T-helper 17 cell (primary cell): Measurements from ENCODE around the gene TLL2. TPM values are rescaled to one million over a fixed set of nuclear protein-coding genes. Genes with fewer than 3 reads are reported as not detected.

Experiments used
- ATAC-seq: fragments of 150-1000 bp; cut with Tn5 transposase; 2 replicates; pipeline ENCODE4 v1.10.0; 2021; ENCODE audit warnings: mild to moderate bottlenecking, moderate library complexity
- DNase-seq, 3 donors: peaks; one replicate each; pipeline versions ENCODE4 v3.0.0 to v3.0.0-alpha.2; 2020 to 2021
- H3K9me3 ChIP-seq: one replicate; pipeline ENCODE4 v1.7.0; 2013; ENCODE audit warnings: low read length, mild to moderate bottlenecking; ENCODE audit not compliant: control insufficient read depth, poor library complexity, severe bottlenecking
- H3K27ac Mint-ChIP-seq: one replicate; pipeline ENCODE4 v1.8.0; 2022; ENCODE audit warnings: mild to moderate bottlenecking, moderate library complexity, mixed read lengths
- H3K27me3 Mint-ChIP-seq: one replicate; pipeline ENCODE4 v1.8.0; 2022; ENCODE audit warnings: mixed read lengths
- H3K36me3 Mint-ChIP-seq: one replicate; pipeline ENCODE4 v1.8.0; 2022; ENCODE audit warnings: low read depth, mixed read lengths
- H3K4me1 Mint-ChIP-seq: one replicate; pipeline ENCODE4 v1.8.0; 2022; ENCODE audit warnings: mild to moderate bottlenecking, mixed read lengths
- H3K4me3 Mint-ChIP-seq: one replicate; pipeline ENCODE4 v1.8.0; 2022; ENCODE audit warnings: mild to moderate bottlenecking, moderate library complexity, mixed read lengths
- total RNA-seq, 4 donors: library from RNA in 2 of 4; stranded (reverse) in 2 of 4; gene quantifications; one replicate each; pipeline ENCODE4 v1.2.3 and lab custom pipeline; 2022 to 2026

The TLL2 gene
- total RNA-seq, 2 donors from 2014 or later = not detected

DNA sequence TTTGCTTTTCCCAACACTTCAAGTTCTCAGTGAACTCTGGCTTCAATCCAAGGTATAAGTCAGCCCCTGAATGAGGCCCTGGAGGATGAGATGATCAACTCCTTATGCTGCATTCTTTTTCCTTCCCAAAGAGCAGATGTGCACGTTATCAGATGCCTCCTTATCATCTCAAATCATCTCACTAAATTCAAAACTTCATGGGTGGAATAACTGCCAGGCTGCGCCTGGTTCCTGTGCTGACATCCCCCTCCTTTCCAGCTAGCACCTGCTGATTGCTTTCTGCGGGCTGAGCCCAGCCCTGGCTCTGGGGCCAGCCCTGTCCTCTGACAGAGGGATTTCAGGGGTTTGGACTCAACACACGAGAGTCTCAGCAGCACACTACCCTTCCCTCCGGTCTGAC, 44.9 kb downstream of the TLL2 start:
- no peaks in the 10 kb centered on the region for H3K9me3 ChIP-seq
- DNase-seq = no peak
- H3K27me3 Mint-ChIP-seq = peaks cover 62% of the 10 kb centered on the region
- no peak for ATAC-seq
- no peaks in the 10 kb centered on the region for H3K36me3 Mint-ChIP-seq
- no peak overlapping the region for H3K27ac Mint-ChIP-seq
- no peaks in the 10 kb centered on the region for H3K4me1 Mint-ChIP-seq
- no peak overlapping the region for H3K4me3 Mint-ChIP-seq

DNA sequence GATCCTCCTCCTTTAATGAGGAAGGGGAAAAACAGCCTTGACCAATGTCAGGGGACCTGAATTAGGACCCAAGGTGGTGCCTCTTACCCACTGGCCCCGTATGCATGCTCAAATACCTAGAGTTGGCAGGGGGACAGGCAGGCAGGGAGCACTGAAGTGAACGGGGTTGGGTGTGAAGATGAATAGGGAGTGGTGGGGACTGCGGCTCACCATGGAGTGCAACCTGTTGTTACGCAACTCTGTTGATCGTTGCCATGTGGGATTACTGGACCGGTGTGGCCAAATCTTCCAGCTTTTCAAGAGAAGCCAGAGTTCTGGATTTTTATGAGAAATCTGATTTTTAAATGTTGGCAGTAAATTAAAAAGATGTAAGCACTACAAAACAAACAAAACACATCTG, 48.1 kb downstream of the TLL2 start:
- H3K9me3 ChIP-seq = no peaks in the 10 kb centered on the region
- no peak for DNase-seq
- no peak overlapping the region for H3K4me3 Mint-ChIP-seq
- H3K27ac Mint-ChIP-seq = no peak overlapping the region
- H3K36me3 Mint-ChIP-seq = peaks cover 2% of the 10 kb centered on the region
- no peak for ATAC-seq
- H3K4me1 Mint-ChIP-seq = no peaks in the 10 kb centered on the region
- peaks cover 57% of the 10 kb centered on the region for H3K27me3 Mint-ChIP-seq

DNA sequence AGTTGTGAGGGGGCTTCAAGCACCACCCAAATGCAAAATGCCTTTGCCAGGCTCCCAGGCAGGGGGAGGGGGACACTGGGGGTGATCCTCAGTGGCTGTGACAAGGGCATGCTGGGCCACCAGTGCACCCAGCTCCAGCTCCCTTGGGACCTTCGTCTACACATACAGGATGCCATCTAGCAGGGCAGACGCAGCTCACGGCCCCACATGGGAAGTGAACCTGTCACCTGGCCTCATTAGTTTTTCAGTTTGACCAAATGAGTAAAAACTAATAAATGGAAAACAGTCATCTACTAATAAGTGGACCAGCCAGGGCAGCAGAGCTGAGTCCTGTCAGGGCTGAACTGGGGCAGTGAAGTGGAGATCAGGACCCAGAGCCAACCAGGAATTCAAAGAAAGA, 50.2 kb downstream of the TLL2 start:
- H3K27ac Mint-ChIP-seq = no peak overlapping the region
- no peak for DNase-seq
- H3K9me3 ChIP-seq = no peaks in the 10 kb centered on the region
- no peaks in the 10 kb centered on the region for H3K4me1 Mint-ChIP-seq
- ATAC-seq = no peak
- H3K36me3 Mint-ChIP-seq = peaks cover 2% of the 10 kb centered on the region
- H3K27me3 Mint-ChIP-seq = peaks cover 43% of the 10 kb centered on the region
- no peak overlapping the region for H3K4me3 Mint-ChIP-seq

DNA sequence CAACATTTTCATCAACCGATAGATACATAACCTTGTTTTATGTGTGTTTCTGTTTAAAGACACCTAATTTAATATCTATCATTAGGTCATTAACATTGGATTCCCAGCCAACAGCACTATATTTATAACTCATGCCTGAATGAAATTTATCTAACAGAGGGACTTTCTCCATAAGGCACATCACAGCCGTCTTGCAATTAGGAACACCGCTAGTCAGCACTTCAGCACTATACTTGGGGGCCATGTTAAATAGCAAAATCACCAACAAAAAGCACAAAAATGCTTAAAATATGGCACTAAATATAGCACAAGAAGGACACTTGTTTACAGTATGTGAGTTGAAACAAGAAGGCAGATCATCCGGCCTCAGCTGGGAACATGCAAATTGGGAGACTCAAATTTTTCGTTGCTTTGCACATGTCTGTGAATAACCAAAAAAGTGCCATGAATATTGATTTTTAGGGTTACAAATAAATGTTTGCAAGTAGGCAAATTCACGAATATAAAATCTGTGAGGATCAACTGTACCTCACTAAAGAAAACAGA, 51.0 kb downstream of the TLL2 start:
- no peak for DNase-seq
- no peaks in the 10 kb centered on the region for H3K4me1 Mint-ChIP-seq
- H3K9me3 ChIP-seq = no peaks in the 10 kb centered on the region
- H3K27ac Mint-ChIP-seq = no peak overlapping the region
- peaks cover 37% of the 10 kb centered on the region for H3K27me3 Mint-ChIP-seq
- peaks cover 2% of the 10 kb centered on the region for H3K36me3 Mint-ChIP-seq
- no peak for ATAC-seq
- no peak overlapping the region for H3K4me3 Mint-ChIP-seq

DNA sequence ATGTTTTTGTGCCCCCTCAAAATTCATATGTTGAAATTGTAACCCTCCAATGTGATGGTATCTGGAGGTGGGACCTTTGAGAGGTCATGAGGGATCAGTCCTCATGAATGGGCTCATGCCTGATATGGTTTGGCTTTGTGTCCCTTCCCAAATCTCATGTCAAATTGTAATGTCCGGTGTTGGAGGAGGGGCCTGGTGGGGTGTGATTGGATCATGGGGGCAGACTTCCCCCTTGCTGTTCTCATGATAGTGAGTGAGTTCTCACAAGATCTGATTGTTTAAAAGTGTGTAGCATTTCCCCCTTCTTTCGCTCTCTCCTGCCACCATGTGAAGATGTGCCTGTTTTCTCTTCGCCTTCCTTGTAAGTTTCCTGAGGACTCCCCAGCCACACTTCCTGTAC, 53.4 kb downstream of the TLL2 start:
- DNase-seq (no peak), ATAC-seq (no peak)
- Mint-ChIP-seq H3K4me1 (no peaks in the 10 kb centered on the region), H3K36me3 (peaks cover 2% of the 10 kb centered on the region), H3K27me3 (peaks cover 29% of the 10 kb centered on the region), H3K4me3 (no peak overlapping the region), H3K27ac (no peak overlapping the region)
- H3K9me3 ChIP-seq = no peaks in the 10 kb centered on the region

DNA sequence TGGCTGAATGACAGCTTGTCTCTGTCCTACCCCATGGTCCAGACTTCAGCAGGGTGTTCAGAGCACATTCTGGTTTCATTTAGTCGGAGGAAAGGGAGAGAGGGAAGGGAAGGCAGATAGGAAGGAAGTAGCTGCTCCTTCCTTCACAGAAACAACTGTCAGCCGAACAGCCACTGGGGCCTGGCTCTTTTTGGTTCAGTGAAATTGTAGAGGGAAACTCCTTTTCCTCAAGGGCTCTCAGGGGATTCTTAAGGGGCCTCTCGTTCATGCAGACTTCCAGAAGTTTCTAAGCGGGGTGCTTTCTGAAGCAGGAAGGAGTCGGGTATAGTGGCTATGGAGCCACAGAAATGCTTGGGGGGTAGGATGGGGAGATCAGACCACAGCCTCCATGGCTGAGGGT, 56.4 kb downstream of the TLL2 start:
- DNase-seq (no peak), ATAC-seq (no peak)
- no peaks in the 10 kb centered on the region for H3K36me3 Mint-ChIP-seq
- H3K4me1 Mint-ChIP-seq = no peaks in the 10 kb centered on the region
- no peaks in the 10 kb centered on the region for H3K9me3 ChIP-seq
- H3K27me3 Mint-ChIP-seq = peaks cover 22% of the 10 kb centered on the region
- H3K27ac Mint-ChIP-seq = no peak overlapping the region
- no peak overlapping the region for H3K4me3 Mint-ChIP-seq

DNA sequence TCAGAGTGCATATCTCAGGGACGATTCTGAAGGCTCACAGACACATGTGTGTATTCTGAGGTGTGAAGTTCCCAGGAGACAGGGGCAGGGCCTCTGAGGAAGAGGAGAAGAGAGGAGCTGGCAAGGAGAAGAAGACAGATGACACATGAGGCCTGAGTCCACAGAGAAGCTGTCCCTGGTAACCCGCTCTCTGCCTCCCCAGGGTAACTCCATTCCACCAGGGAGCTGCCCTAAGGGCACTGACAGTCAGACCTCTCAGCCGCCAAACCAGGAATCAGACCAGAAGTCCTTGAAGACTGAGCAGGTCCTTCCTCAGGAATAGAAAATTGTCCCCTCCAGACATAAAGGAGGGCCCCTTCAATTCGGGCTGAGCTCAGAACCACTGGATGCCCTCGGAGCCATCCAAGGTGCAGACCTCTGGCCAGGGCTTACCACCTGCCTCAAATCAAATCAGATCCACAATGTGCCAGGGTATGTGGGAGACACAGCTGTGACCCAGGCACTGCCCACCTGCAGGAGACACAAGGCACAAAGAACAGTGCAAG, 57.4 kb downstream of the TLL2 start:
- no peak for ATAC-seq
- no peak overlapping the region for H3K4me3 Mint-ChIP-seq
- DNase-seq = no peak
- H3K4me1 Mint-ChIP-seq = no peaks in the 10 kb centered on the region
- peaks cover 29% of the 10 kb centered on the region for H3K27me3 Mint-ChIP-seq
- no peaks in the 10 kb centered on the region for H3K36me3 Mint-ChIP-seq
- H3K9me3 ChIP-seq = no peaks in the 10 kb centered on the region
- no peak overlapping the region for H3K27ac Mint-ChIP-seq

DNA sequence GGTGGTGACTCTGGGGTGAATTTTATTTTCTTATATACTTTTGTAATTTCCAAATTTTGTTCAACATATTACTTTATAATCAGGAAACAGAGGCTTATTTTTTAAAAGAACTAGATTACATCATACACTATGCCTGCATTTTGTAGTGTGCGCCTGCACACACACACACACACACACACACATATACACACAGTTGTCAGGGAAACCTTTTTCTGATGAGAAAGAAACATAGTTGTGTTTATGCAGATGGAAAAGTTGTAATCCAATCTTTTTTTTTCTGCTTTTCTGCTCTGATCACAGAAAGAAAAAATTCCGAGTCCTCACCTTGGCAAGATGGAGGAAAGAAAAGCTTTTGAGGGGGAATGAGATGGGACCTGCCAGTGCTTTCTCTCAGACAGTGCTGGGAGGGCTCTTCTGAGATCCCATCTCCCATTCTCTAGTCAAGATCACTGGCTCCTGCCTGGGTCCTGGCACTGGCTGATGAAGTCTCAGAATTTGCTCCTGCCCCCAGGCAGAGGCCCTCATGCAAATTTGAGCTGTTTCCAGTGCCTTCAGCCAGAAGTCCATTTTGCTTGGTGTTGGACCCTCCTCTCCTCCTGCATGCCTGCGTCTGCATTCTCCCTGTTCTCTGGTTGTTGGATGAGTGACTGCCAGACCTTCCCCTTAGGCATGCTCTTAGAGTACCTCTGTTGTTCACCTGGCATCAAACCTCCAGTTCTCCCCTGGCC, 59.7 kb downstream of the TLL2 start:
- Mint-ChIP-seq H3K4me3 (no peak overlapping the region), H3K27me3 (peaks cover 48% of the 10 kb centered on the region), H3K36me3 (no peaks in the 10 kb centered on the region), H3K27ac (no peak overlapping the region), H3K4me1 (no peaks in the 10 kb centered on the region)
- DNase-seq (no peak), ATAC-seq (no peak)
- H3K9me3 ChIP-seq = no peaks in the 10 kb centered on the region

DNA sequence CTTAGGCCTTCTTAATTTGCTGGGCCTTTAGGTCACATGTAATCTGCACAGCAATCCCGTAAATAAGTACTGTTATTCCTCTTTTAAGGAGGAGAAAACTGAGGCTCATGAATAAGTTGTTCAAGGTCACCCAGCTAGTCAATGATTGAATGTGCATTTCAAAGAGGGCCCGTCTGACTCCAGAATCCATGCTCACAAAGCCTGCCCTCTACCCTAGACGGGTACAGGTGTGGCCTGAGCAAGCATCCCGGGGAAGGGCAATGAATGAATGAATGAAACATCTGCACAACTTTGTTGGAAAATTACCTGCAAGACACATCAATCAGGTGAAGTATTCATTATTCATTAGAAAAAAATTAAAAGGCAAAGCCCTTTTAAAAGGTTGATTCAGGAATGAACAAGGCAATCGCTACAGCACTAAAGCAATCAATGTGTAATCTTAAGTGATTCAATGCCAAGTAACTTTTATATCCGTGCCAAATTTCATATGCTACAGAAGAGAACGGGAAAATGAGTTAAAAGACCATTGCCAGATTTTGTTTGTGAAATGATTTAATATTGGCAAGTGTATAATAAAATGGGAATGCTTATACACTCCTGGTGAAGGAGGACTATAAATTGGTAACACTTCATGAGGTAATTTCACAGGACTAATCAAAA, 61.1 kb downstream of the TLL2 start:
- Mint-ChIP-seq H3K27me3 (peaks cover 57% of the 10 kb centered on the region), H3K4me3 (no peak overlapping the region), H3K4me1 (no peaks in the 10 kb centered on the region), H3K27ac (no peak overlapping the region), H3K36me3 (no peaks in the 10 kb centered on the region)
- no peaks in the 10 kb centered on the region for H3K9me3 ChIP-seq
- ATAC-seq (no peak), DNase-seq (no peak)

DNA sequence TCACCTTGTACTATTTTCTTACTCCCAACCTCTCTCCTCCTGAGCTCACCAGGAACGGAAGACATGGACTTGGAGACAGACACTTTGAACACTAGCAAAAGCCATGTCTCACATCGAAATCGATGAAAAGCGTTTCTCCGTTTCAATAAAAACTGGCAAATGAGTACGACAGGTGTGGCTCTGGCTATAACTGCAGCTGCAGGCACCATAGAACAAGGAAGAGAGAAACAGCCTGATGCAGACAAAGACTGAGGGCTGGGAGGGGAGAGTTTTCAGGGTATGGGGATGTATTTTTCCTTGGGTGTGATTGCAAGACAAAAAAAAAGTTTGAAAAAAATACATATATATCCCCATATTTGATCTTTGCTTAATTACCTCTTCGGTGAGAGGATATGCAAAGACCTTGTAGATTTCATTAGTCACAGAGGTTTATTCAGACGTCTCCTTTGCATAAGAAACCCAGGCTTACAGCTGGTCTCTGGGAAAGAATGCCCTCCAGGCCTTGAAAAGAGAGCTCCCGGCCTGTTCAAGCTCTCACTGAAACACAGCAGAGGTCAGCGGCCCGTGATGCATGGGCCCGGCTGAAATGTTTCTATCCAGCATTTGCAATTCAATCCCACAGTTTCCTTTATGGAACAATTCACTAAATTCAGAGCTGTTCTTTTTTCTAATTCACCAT, 63.1 kb downstream of the TLL2 start:
- H3K36me3 Mint-ChIP-seq = no peaks in the 10 kb centered on the region
- DNase-seq (no peak), ATAC-seq (no peak)
- no peaks in the 10 kb centered on the region for H3K4me1 Mint-ChIP-seq
- H3K4me3 Mint-ChIP-seq = no peak overlapping the region
- peaks cover 63% of the 10 kb centered on the region for H3K27me3 Mint-ChIP-seq
- H3K27ac Mint-ChIP-seq = no peak overlapping the region
- no peaks in the 10 kb centered on the region for H3K9me3 ChIP-seq

DNA sequence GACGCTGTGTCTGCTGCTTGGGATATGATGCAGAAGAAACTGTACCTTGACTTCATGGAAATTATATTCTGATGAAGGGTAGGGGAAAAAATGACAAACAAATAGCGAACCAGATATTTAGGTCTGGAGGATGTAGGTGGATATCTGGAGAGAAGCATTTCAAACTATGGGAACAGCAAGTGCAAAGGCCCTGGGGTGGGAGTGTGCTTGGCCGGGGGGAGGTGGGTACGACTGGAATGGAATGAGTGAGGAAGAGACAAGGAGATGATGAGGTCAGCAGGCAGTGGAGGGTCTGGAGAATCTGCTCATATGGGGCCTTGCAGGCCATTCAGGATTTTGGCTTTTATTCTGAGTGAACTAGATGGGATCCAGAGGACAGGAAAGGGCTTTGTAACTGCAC, 65.2 kb downstream of the TLL2 start:
- DNase-seq (no peak), ATAC-seq (no peak)
- peaks cover 71% of the 10 kb centered on the region for H3K27me3 Mint-ChIP-seq
- no peaks in the 10 kb centered on the region for H3K9me3 ChIP-seq
- H3K4me1 Mint-ChIP-seq = no peaks in the 10 kb centered on the region
- H3K4me3 Mint-ChIP-seq = no peak overlapping the region
- no peak overlapping the region for H3K27ac Mint-ChIP-seq
- H3K36me3 Mint-ChIP-seq = no peaks in the 10 kb centered on the region

DNA sequence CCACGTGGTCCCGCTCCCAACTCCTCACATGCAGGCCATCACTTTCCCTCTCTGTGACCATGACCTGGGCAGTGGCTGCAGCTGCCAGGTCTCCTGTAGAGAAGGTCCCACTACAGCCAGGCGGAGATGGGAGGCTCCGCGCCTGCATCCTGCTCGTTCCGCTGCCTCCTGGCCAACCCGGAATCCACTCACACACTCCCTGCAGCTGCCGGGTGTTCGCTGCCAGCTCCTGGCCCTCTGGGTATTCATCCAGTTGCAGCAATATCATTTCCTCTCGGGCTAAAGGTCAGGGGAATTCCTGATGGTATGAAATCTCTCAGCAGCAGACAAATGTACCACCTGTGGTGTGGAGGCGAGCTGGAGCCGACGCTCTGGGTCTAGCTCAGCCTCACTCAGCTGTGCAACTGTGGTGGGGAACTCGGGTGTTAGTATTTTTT, 65.7 kb downstream of the TLL2 start:
- no peak for ATAC-seq
- no peak overlapping the region for H3K4me3 Mint-ChIP-seq
- H3K36me3 Mint-ChIP-seq = no peaks in the 10 kb centered on the region
- no peak for DNase-seq
- H3K4me1 Mint-ChIP-seq = no peaks in the 10 kb centered on the region
- peaks cover 76% of the 10 kb centered on the region for H3K27me3 Mint-ChIP-seq
- H3K27ac Mint-ChIP-seq = no peak overlapping the region
- H3K9me3 ChIP-seq = no peaks in the 10 kb centered on the region

DNA sequence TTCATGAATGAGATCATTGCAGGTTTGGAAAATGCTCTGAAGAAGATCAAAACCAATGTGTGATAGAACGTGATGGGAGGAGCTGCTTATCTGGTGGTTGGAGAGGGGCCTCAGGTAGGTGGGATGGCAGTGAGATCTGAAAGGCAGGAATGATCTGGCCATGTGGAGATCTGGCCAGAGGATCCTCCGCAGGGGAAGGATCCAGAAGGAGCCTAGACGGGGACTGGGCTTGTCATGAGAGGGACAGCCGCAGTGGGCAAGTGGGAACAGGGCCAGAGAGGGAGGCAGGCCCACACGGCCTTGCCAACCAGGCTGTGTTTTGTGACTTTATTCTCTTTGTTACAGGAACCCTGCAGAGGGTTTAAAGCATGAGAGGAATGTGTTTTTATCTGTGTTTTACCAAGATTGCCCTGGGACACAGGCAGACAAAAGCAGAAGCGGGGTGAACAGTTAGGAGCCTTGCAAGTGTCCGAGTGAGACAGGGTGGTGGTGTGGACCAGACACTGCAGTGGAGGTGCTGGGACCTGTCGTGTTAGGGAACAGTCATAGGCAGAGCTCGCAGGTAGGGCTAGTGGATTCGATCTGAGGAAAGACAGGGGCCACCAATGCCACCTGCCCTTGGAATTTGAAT, 66.6 kb downstream of the TLL2 start:
- no peak overlapping the region for H3K4me3 Mint-ChIP-seq
- H3K27ac Mint-ChIP-seq = no peak overlapping the region
- ATAC-seq = no peak
- DNase-seq = no peak
- H3K36me3 Mint-ChIP-seq = no peaks in the 10 kb centered on the region
- H3K27me3 Mint-ChIP-seq = peaks cover 75% of the 10 kb centered on the region
- no peaks in the 10 kb centered on the region for H3K9me3 ChIP-seq
- no peaks in the 10 kb centered on the region for H3K4me1 Mint-ChIP-seq
